ENCODE results near the gene RABGEF1.
"Not testable (repeated sequence)": the region's sequence is repeated elsewhere in the genome, so short reads cannot be mapped to it uniquely, and the experiment has no call there.

The RABGEF1 gene

DNA sequence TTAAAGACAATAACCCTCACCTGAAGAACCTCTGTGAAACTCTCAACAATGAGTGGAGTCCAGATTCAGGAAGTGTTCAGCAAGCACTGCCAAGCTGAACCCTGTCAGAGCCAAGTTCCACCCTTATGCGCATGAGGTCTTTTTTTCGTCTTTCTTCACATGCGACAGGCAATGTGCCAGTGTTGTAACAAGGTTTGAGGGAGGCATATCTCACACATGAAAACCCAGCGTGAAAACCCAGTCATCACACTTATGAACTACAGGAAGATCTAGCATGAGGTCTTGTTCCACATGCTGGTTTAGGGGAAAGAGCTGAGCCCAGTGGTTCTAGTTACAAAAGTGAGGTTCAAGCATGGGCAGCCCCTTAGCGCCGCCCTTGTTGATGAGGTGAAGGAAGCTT, 49.7 kb downstream of the RABGEF1 start:
- intact Hi-C loops (cut with DNase I; ENCODE audit: low total_unique reads) = no loop called here
- Histone ChIP-seq H3K36me3 (peaks cover 25 to 80% (median 71%) of the 10 kb centered on the region in 3 donors), H3K4me3 (no peak overlapping the region), H3K9me3 (no peaks in the 10 kb centered on the region), H3K4me1 (no peaks in the 10 kb centered on the region), H3K27me3 (no peaks in the 10 kb centered on the region), H3K27ac (no peak overlapping the region)
- TF ChIP-seq CTCF (IDR thresholded peaks at IDR 0.05) = no peak
- no peak for DNase-seq

GRCh38 chr7:66790725-66791124, 50.2 kb downstream of the RABGEF1 start:
- H3K27ac ChIP-seq = no peak overlapping the region
- intact Hi-C loops (cut with DNase I; ENCODE audit: low total_unique reads) = no loop called here
- DNase-seq = no peak
- H3K4me1 ChIP-seq = no peaks in the 10 kb centered on the region
- H3K9me3 ChIP-seq = no peaks in the 10 kb centered on the region
- TF ChIP-seq CTCF (IDR thresholded peaks at IDR 0.05) = no peak
- no peak overlapping the region for H3K4me3 ChIP-seq
- peaks cover 29 to 80% (median 72%) of the 10 kb centered on the region in 3 donors for H3K36me3 ChIP-seq
- H3K27me3 ChIP-seq = no peaks in the 10 kb centered on the region

DNA sequence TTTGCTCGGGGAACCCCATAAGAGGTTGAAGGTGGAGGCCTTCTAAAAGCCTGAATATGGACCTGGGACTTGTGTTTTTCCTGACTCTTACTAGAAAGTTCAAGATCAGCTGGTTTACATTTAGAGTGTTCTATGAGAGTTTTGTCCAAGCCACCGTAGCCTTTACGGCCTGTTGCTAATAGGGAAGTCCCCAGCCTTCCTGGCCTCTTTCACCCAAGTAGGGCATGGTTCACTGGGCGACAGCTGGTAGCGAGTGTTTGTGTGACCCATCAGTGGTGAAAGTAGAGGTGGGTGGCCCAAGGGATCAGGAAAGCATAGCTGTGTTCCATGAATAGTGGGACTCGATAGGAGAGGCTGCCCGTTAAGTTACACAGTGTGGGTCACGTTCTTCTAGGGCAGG, 60.1 kb downstream of the RABGEF1 start:
- intact Hi-C loops (cut with DNase I; ENCODE audit: low total_unique reads) = no loop called here

GRCh38 chr7:66804001-66804400, 63.5 kb downstream of the RABGEF1 start:
- H3K4me1 ChIP-seq = no peaks in the 10 kb centered on the region

More for the DNA sequence above, 60.1 kb downstream of the RABGEF1 start:
- Histone ChIP-seq H3K27ac (no peak overlapping the region), H3K36me3 (peaks cover 81 to 100% (median 84%) of the 10 kb centered on the region in 3 donors), H3K27me3 (no peaks in the 10 kb centered on the region), H3K4me3 (no peak overlapping the region), H3K9me3 (no peaks in the 10 kb centered on the region), H3K4me1 (no peaks in the 10 kb centered on the region)
- no peak for TF ChIP-seq CTCF (IDR thresholded peaks at IDR 0.05)
- no peak for DNase-seq

DNA sequence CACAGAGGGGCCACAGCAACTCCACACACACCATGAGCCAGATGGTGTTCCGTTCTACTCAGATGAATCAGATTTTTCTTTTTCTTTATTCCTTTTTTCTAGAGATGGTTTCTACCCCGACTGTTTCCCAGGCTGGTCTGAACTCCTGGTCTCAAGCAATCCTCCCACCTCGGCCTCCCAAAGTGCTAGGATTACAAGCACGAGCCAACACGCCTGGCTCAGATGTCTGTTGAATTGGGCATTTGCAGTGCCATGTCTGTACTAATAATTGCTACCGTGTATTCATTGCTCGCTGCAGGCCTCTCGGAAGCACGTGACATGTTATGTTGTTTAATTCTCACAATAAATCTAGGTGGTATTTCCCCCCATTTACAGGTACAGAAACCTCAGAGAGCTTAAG, 67.2 kb downstream of the RABGEF1 start:
- no peaks in the 10 kb centered on the region for H3K27me3 ChIP-seq
- H3K4me3 ChIP-seq = no peak overlapping the region
- no peak overlapping the region for H3K27ac ChIP-seq
- DNase-seq = no peak
- intact Hi-C loops (cut with DNase I; ENCODE audit: low total_unique reads) = no loop called here
- no peaks in the 10 kb centered on the region for H3K9me3 ChIP-seq
- H3K4me1 ChIP-seq = no peaks in the 10 kb centered on the region
- H3K36me3 ChIP-seq = peaks cover 60 to 100% (median 80%) of the 10 kb centered on the region in 3 donors
- TF ChIP-seq CTCF (IDR thresholded peaks at IDR 0.05) = no peak

More at GRCh38 chr7:66804001-66804400, 63.5 kb downstream of the RABGEF1 start:
- intact Hi-C loops (cut with DNase I; ENCODE audit: low total_unique reads) = no loop called here
- H3K27me3 ChIP-seq = no peaks in the 10 kb centered on the region
- no peak overlapping the region for H3K4me3 ChIP-seq
- H3K27ac ChIP-seq = no peak overlapping the region
- TF ChIP-seq CTCF (IDR thresholded peaks at IDR 0.05) = no peak
- H3K9me3 ChIP-seq = no peaks in the 10 kb centered on the region
- peaks cover 74 to 100% (median 82%) of the 10 kb centered on the region in 3 donors for H3K36me3 ChIP-seq
- DNase-seq = no peak

DNA sequence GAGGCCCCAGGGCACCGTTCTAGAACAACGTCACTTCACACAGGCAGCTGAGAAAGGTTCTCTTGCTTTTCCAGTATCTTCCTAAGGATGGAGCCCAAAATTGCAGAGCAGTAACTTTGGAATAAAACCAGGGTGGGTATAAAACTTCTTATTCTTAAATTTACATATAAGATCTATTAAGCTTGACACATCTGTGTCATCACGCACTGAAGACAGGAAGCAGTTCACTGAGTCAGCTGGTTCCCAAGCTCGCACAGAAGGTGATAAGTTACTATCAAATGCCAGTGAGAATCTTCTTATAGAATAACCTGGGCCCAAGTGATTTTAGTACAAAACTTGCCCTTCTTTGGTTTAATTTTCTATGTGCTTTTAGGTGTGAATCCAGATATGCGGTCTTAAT, 70.2 kb downstream of the RABGEF1 start:
- H3K27ac ChIP-seq = no peak overlapping the region
- peaks cover 46 to 77% (median 64%) of the 10 kb centered on the region in 3 donors for H3K36me3 ChIP-seq
- H3K27me3 ChIP-seq = no peaks in the 10 kb centered on the region
- DNase-seq = no peak
- no peak for TF ChIP-seq CTCF (IDR thresholded peaks at IDR 0.05)
- no peaks in the 10 kb centered on the region for H3K4me1 ChIP-seq
- H3K9me3 ChIP-seq = no peaks in the 10 kb centered on the region
- intact Hi-C loops (cut with DNase I; ENCODE audit: low total_unique reads) = no loop called here
- no peak overlapping the region for H3K4me3 ChIP-seq

GRCh38 chr7:66815186-66815875, 74.8 kb downstream of the RABGEF1 start:
- H3K4me1 ChIP-seq; H3K27me3 ChIP-seq; H3K27ac ChIP-seq; intact Hi-C loops (cut with DNase I; ENCODE audit: low total_unique reads); H3K9me3 ChIP-seq; H3K4me3 ChIP-seq; DNase-seq: not testable (repeated sequence)
- H3K36me3 ChIP-seq = peaks cover 7 to 31% (median 19%) of the 10 kb centered on the region in 3 donors
